Measurements from ENCODE around the gene ARHGAP10.
"Not testable (repeated sequence)": the region's sequence is repeated elsewhere in the genome, so short reads cannot be mapped to it uniquely, and the experiment has no call there.

Gene ARHGAP10

GRCh38 chr4:147901388-147901787 is 169.5 kb downstream of the ARHGAP10 start:
- no peak overlapping the region for H3K4me3 ChIP-seq (ENCODE audit: low read depth, low read length)
- H3K4me1 ChIP-seq, result no peaks in the 10 kb centered on the region
- no peaks in the 10 kb centered on the region for H3K36me3 ChIP-seq
- no peaks in the 10 kb centered on the region for H3K27me3 ChIP-seq
- DNase-seq, result no peak
- no peaks in the 10 kb centered on the region for H3K9me3 ChIP-seq
- TF ChIP-seq, protein P1, sequence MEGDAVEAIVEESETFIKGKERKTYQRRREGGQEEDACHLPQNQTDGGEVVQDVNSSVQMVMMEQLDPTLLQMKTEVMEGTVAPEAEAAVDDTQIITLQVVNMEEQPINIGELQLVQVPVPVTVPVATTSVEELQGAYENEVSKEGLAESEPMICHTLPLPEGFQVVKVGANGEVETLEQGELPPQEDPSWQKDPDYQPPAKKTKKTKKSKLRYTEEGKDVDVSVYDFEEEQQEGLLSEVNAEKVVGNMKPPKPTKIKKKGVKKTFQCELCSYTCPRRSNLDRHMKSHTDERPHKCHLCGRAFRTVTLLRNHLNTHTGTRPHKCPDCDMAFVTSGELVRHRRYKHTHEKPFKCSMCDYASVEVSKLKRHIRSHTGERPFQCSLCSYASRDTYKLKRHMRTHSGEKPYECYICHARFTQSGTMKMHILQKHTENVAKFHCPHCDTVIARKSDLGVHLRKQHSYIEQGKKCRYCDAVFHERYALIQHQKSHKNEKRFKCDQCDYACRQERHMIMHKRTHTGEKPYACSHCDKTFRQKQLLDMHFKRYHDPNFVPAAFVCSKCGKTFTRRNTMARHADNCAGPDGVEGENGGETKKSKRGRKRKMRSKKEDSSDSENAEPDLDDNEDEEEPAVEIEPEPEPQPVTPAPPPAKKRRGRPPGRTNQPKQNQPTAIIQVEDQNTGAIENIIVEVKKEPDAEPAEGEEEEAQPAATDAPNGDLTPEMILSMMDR (IDR thresholded peaks at IDR 0.05; ENCODE audit: low read depth, low read length), result no peak

DNA sequence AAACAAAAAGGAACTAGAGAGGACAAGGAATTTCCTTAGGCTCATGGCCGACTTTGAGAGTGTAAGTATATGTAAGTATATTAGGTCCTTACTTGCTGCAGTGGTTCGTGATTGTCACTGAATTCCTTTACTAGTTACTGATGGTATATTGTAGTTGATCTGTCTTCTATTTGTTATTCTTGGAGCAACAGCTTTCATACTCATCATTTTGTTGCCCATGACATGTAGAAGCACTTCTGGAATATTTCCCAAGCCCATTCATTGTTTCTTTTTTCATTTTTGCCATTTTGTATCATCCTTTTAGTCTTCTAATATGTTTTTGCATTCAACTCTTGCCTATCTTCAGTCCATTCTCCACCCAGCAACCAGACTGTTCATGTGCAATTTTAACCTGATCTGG is 170.0 kb downstream of the ARHGAP10 start:
- H3K27me3 ChIP-seq, result no peaks in the 10 kb centered on the region
- no peak for DNase-seq
- no peaks in the 10 kb centered on the region for H3K36me3 ChIP-seq
- no peaks in the 10 kb centered on the region for H3K9me3 ChIP-seq
- TF ChIP-seq, protein P1 (IDR thresholded peaks at IDR 0.05; ENCODE audit: low read depth, low read length), result no peak
- no peaks in the 10 kb centered on the region for H3K4me1 ChIP-seq
- H3K4me3 ChIP-seq (ENCODE audit: low read depth, low read length), result no peak overlapping the region

DNA sequence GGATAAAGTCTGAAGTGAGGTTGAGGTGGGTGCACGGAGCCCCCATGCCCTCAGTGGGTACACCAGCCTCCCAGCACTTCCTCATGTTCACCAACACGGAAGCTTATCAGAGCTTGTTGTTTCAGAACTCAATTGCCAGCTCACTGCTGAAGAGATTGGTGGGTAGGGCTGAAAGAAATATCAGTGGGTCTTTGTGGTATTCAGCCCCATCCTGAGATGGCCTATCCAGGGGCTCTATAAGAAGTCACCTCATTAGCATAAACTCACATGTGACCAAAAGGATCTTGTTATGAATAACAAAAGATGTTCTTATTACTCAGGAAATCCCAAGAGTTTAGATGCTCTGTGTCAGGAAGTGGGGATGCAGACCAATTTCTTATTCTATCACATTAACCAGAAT is 177.3 kb downstream of the ARHGAP10 start:
- H3K27me3 ChIP-seq, result no peaks in the 10 kb centered on the region
- H3K36me3 ChIP-seq, result peaks cover 7% of the 10 kb centered on the region; the same call in 1 of the 2 replicates
- DNase-seq, result no peak
- TF ChIP-seq, protein P1 (IDR thresholded peaks at IDR 0.05; ENCODE audit: low read depth, low read length), result no peak
- H3K4me3 ChIP-seq (ENCODE audit: low read depth, low read length), result no peak overlapping the region
- no peaks in the 10 kb centered on the region for H3K4me1 ChIP-seq
- H3K9me3 ChIP-seq, result no peaks in the 10 kb centered on the region

DNA sequence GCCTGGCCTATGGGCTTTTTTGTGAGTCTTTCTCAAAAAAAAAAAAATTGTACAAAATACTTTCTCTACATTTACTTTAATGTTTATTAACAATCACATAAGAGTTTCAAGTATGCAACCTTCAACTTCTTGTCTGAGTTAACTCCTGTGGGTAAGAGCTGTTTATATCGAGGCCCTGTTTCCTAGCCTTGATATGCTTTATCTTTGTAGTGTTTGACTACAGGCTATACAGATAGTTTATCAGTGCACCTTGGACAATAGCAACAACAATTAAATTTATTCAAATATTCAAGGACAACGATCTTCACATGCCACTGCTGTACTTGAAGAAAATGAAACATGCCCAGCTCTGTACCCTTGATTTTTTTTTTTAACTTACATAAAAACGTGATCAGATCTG is 178.4 kb downstream of the ARHGAP10 start:
- H3K36me3 ChIP-seq, result peaks cover 7% of the 10 kb centered on the region; the same call in 1 of the 2 replicates
- H3K4me1 ChIP-seq, result no peaks in the 10 kb centered on the region
- H3K27me3 ChIP-seq, result no peaks in the 10 kb centered on the region
- TF ChIP-seq, protein P1 (IDR thresholded peaks at IDR 0.05; ENCODE audit: low read depth, low read length), result no peak
- no peaks in the 10 kb centered on the region for H3K9me3 ChIP-seq
- DNase-seq, result no peak
- no peak overlapping the region for H3K4me3 ChIP-seq (ENCODE audit: low read depth, low read length)

GRCh38 chr4:147912106-147912505 is 180.2 kb downstream of the ARHGAP10 start:
- H3K4me3 ChIP-seq (ENCODE audit: low read depth, low read length); H3K9me3 ChIP-seq; DNase-seq; H3K36me3 ChIP-seq; H3K27me3 ChIP-seq; H3K4me1 ChIP-seq: not testable (repeated sequence)

DNA sequence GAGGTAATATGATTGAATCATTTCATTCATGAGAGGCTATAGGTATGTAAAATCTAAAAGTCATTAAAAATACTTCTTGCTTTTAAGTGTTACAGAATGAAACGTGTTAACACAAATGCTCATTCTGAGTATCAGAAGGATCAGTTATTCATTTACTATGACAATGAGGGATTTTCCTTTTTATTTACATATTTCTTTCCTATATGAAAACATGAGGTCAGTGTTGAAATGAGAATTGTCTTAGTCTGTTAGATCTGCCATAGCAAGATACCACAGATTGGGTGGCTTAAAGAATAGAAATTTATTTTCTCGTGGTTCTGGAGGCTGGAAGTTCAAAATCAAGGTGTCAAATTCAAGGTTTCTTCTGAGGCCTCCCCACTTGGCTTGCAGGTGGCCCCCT is 181.2 kb downstream of the ARHGAP10 start:
- Histone ChIP-seq H3K4me1 (no peaks in the 10 kb centered on the region; the same call in 1 of the 2 replicates), H3K9me3 (no peaks in the 10 kb centered on the region), H3K27me3 (no peaks in the 10 kb centered on the region), H3K4me3 (ENCODE audit: low read depth, low read length) (no peak overlapping the region), H3K36me3 (peaks cover 7% of the 10 kb centered on the region; the same call in 1 of the 2 replicates)
- TF ChIP-seq, protein P1 (IDR thresholded peaks at IDR 0.05; ENCODE audit: low read depth, low read length), result no peak
- DNase-seq, result no peak

DNA sequence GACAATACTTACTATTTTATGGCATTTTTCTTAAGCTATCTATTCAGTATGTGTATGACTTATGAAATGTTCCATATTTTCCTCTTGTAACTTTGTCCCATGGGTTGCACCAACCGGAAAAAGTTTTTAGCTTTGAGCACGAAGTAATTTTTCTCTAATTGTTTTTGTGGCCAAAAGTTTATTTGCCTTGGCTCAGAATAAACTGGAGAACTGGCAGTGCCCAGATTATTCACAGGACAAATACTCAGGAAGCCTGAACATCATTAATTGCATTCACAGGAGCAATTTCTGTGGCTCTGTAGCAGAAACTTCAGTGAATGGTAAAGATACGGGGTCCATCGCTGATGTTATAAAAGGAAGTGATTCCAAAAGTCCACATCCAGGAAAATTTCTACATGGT is 184.5 kb downstream of the ARHGAP10 start:
- Histone ChIP-seq H3K27me3 (no peaks in the 10 kb centered on the region), H3K36me3 (peaks cover 7% of the 10 kb centered on the region; the same call in 1 of the 2 replicates), H3K9me3 (no peaks in the 10 kb centered on the region), H3K4me3 (ENCODE audit: low read depth, low read length) (no peak overlapping the region), H3K4me1 (no peaks in the 10 kb centered on the region; the same call in 1 of the 2 replicates)
- DNase-seq, result no peak
- TF ChIP-seq, protein P1 (IDR thresholded peaks at IDR 0.05; ENCODE audit: low read depth, low read length), result no peak
